Fibroblast of the conjunctiva (primary cell): Measurements from ENCODE around the gene HP.
A peak's percentile ranks its signal among the peaks of the same experiment; 100 is the strongest.
"Not testable (repeated sequence)": the region's sequence is repeated elsewhere in the genome, so short reads cannot be mapped to it uniquely, and the experiment has no call there.

Source experiments
- DNase-seq: peaks from one replicate; pipeline ENCODE4 v3.0.0-alpha.2; 2010; ENCODE audit warnings: low read depth

Gene HP

GRCh38 chr16:72054254-72054847 is at the start of gene HP:
TSS of gene HP (plus strand) at chr16:72054505. CDS start at chr16:72054653, 148 bp downstream.
- DNase-seq: not testable (repeated sequence)

- not testable (repeated sequence) for DNase-seq
Measured at GRCh38 chr16:72008065-72008423, 46.3 kb upstream of the HP start.

- DNase-seq: peak; percentile 94
Measured at GRCh38 chr16:72008424-72009216, 45.7 kb upstream of the HP start, which contains the start of gene DHODH. TSS of gene DHODH (plus strand) at chr16:72008744. CDS start at chr16:72008765, 21 bp downstream.

- DNase-seq: no peak
Measured at GRCh38 chr16:72009779-72010178, 44.5 kb upstream of the HP start.

GRCh38 chr16:72012607-72013006 is 41.7 kb upstream of the HP start:
- no peak for DNase-seq

- DNase-seq: no peak
Measured at GRCh38 chr16:72013389-72013788, 40.9 kb upstream of the HP start.

GRCh38 chr16:72013888-72014581 is 40.3 kb upstream of the HP start:
- no peak for DNase-seq

- DNase-seq: no peak
Measured at GRCh38 chr16:72014675-72015074, 39.6 kb upstream of the HP start.

GRCh38 chr16:72015124-72015523 is 39.2 kb upstream of the HP start:
- no peak for DNase-seq

GRCh38 chr16:72018470-72018869 is 35.8 kb upstream of the HP start:
- no peak for DNase-seq

GRCh38 chr16:72021043-72021442 is 33.3 kb upstream of the HP start:
- DNase-seq: no peak

GRCh38 chr16:72022127-72022526 is 32.2 kb upstream of the HP start:
- no peak for DNase-seq

- DNase-seq: no peak
Measured at GRCh38 chr16:72023962-72024361, 30.3 kb upstream of the HP start.

GRCh38 chr16:72024862-72025382 is 29.4 kb upstream of the HP start:
- no peak for DNase-seq

- no peak for DNase-seq
Measured at GRCh38 chr16:72025404-72026114, 28.7 kb upstream of the HP start.

- DNase-seq: no peak
Measured at GRCh38 chr16:72027669-72028378, 26.5 kb upstream of the HP start.

GRCh38 chr16:72029567-72030271 is 24.6 kb upstream of the HP start:
- no peak for DNase-seq

- DNase-seq: no peak
Measured at GRCh38 chr16:72033437-72033836, 20.9 kb upstream of the HP start.

- no peak for DNase-seq
Measured at GRCh38 chr16:72036098-72036497, 18.2 kb upstream of the HP start.

GRCh38 chr16:72042157-72042660 is 12.1 kb upstream of the HP start:
- DNase-seq: no peak

GRCh38 chr16:72043058-72043457 is 11.2 kb upstream of the HP start:
- DNase-seq: no peak
